ENCODE data around the gene ZNF654. TPM values are rescaled to one million over a fixed set of nuclear protein-coding genes. Genes with fewer than 3 reads are reported as not detected.

The ZNF654 gene
- total RNA-seq, 1 donor from 2014 or later = 18.7 TPM

- peaks cover 88% of the 10 kb centered on the region for H3K79me2 ChIP-seq (ENCODE audit: insufficient read depth, low read length)
Measured at GRCh38 chr3:88152841-88153240, 93.8 kb downstream of the ZNF654 start.

GRCh38 chr3:88166419-88166971 lies 107.4 kb downstream of the ZNF654 start:
- Mint-ChIP-seq H3K27ac (ENCODE audit: unreplicated experiment) (no peak overlapping the region), H3K27me3 (ENCODE audit: low read depth, unreplicated experiment) (no peaks in the 10 kb centered on the region), H3K36me3 (ENCODE audit: low read depth, unreplicated experiment) (peaks cover 2% of the 10 kb centered on the region), H3K4me3 (ENCODE audit: unreplicated experiment) (no peak overlapping the region), H3K9me3 (ENCODE audit: unreplicated experiment) (no peaks in the 10 kb centered on the region), H3K4me1 (ENCODE audit: low read depth, unreplicated experiment) (peaks cover 6% of the 10 kb centered on the region)
- H2AFZ ChIP-seq (ENCODE audit: low read depth, low read length) = no peak overlapping the region
- no peaks in the 10 kb centered on the region for H3K9me3 ChIP-seq (ENCODE audit: insufficient read depth, low read depth, low read length)
- no peaks in the 10 kb centered on the region for H3K4me1 ChIP-seq (ENCODE audit: insufficient read depth, low read length)
- H3K27me3 ChIP-seq (ENCODE audit: insufficient read depth, low read length) = no peaks in the 10 kb centered on the region
- no peak overlapping the region for H3K9ac ChIP-seq (ENCODE audit: low read length)
- TF ChIP-seq EZH2 (IDR thresholded peaks at IDR 0.05; ENCODE audit: insufficient read depth, low read length) = no peak
- TF ChIP-seq CTCF (IDR thresholded peaks at IDR 0.05; ENCODE audit: insufficient read depth, low read depth, low read length) = no peak
- no peaks in the 10 kb centered on the region for H3K36me3 ChIP-seq (ENCODE audit: insufficient read depth, low read length)
- no peak overlapping the region for H3K4me3 ChIP-seq (ENCODE audit: insufficient read depth, low read depth, low read length)
- peaks cover 5% of the 10 kb centered on the region for H3K79me2 ChIP-seq (ENCODE audit: insufficient read depth, low read length)
- no peak for FAIRE-seq
- H3K4me2 ChIP-seq (ENCODE audit: low read length) = no peak overlapping the region
- no peak overlapping the region for H3K27ac ChIP-seq (ENCODE audit: low read depth, low read length)
- no peaks in the 10 kb centered on the region for H4K20me1 ChIP-seq (ENCODE audit: insufficient read depth, low read length)
- no peak for DNase-seq (ENCODE audit: low read depth)

More at GRCh38 chr3:88152841-88153240, 93.8 kb downstream of the ZNF654 start:
- no peak overlapping the region for H3K9ac ChIP-seq (ENCODE audit: low read length)
- no peak overlapping the region for H3K27ac ChIP-seq (ENCODE audit: low read depth, low read length)
- no peak for DNase-seq (ENCODE audit: low read depth)
- Mint-ChIP-seq H3K4me1 (ENCODE audit: low read depth, unreplicated experiment) (peaks cover 7% of the 10 kb centered on the region), H3K36me3 (ENCODE audit: low read depth, unreplicated experiment) (no peaks in the 10 kb centered on the region), H3K27me3 (ENCODE audit: low read depth, unreplicated experiment) (no peaks in the 10 kb centered on the region), H3K27ac (ENCODE audit: unreplicated experiment) (no peak overlapping the region), H3K9me3 (ENCODE audit: unreplicated experiment) (no peaks in the 10 kb centered on the region), H3K4me3 (ENCODE audit: unreplicated experiment) (no peak overlapping the region)
- no peaks in the 10 kb centered on the region for H3K27me3 ChIP-seq (ENCODE audit: insufficient read depth, low read length)
- peaks cover 13% of the 10 kb centered on the region for H3K4me1 ChIP-seq (ENCODE audit: insufficient read depth, low read length)
- peaks cover 32% of the 10 kb centered on the region for H3K36me3 ChIP-seq (ENCODE audit: insufficient read depth, low read length)
- no peak overlapping the region for H3K4me3 ChIP-seq (ENCODE audit: insufficient read depth, low read depth, low read length)
- no peak overlapping the region for H3K4me2 ChIP-seq (ENCODE audit: low read length)
- H3K9me3 ChIP-seq (ENCODE audit: insufficient read depth, low read depth, low read length) = no peaks in the 10 kb centered on the region
- TF ChIP-seq EZH2 (IDR thresholded peaks at IDR 0.05; ENCODE audit: insufficient read depth, low read length) = no peak
- no peak for TF ChIP-seq CTCF (IDR thresholded peaks at IDR 0.05; ENCODE audit: insufficient read depth, low read depth, low read length)
- H4K20me1 ChIP-seq (ENCODE audit: insufficient read depth, low read length) = peaks cover 8% of the 10 kb centered on the region
- no peak overlapping the region for H2AFZ ChIP-seq (ENCODE audit: low read depth, low read length)
- FAIRE-seq = no peak

GRCh38 chr3:88167173-88167572 lies 108.1 kb downstream of the ZNF654 start:
- H3K4me3 Mint-ChIP-seq (ENCODE audit: unreplicated experiment) = no peak overlapping the region
- H3K36me3 ChIP-seq (ENCODE audit: insufficient read depth, low read length) = no peaks in the 10 kb centered on the region
- no peak overlapping the region for H2AFZ ChIP-seq (ENCODE audit: low read depth, low read length)
- no peak overlapping the region for H3K4me3 ChIP-seq (ENCODE audit: insufficient read depth, low read depth, low read length)
- TF ChIP-seq EZH2 (IDR thresholded peaks at IDR 0.05; ENCODE audit: insufficient read depth, low read length) = no peak
- TF ChIP-seq CTCF (IDR thresholded peaks at IDR 0.05; ENCODE audit: insufficient read depth, low read depth, low read length) = no peak
- H3K4me2 ChIP-seq (ENCODE audit: low read length) = no peak overlapping the region
- no peaks in the 10 kb centered on the region for H3K9me3 ChIP-seq (ENCODE audit: insufficient read depth, low read depth, low read length)
- H3K9ac ChIP-seq (ENCODE audit: low read length) = no peak overlapping the region
- FAIRE-seq = no peak
- H3K9me3 Mint-ChIP-seq (ENCODE audit: unreplicated experiment) = no peaks in the 10 kb centered on the region
- no peak overlapping the region for H3K27ac Mint-ChIP-seq (ENCODE audit: unreplicated experiment)
- no peaks in the 10 kb centered on the region for H3K27me3 Mint-ChIP-seq (ENCODE audit: low read depth, unreplicated experiment)
- H3K27me3 ChIP-seq (ENCODE audit: insufficient read depth, low read length) = no peaks in the 10 kb centered on the region
- no peak for DNase-seq (ENCODE audit: low read depth)
- no peak overlapping the region for H3K27ac ChIP-seq (ENCODE audit: low read depth, low read length)
- H4K20me1 ChIP-seq (ENCODE audit: insufficient read depth, low read length) = no peaks in the 10 kb centered on the region
- peaks cover 2% of the 10 kb centered on the region for H3K36me3 Mint-ChIP-seq (ENCODE audit: low read depth, unreplicated experiment)
- peaks cover 6% of the 10 kb centered on the region for H3K4me1 Mint-ChIP-seq (ENCODE audit: low read depth, unreplicated experiment)
- no peaks in the 10 kb centered on the region for H3K4me1 ChIP-seq (ENCODE audit: insufficient read depth, low read length)
- H3K79me2 ChIP-seq (ENCODE audit: insufficient read depth, low read length) = peaks cover 5% of the 10 kb centered on the region

All from astrocyte (in vitro differentiated cells and primary cell).